K562 (cell line): ENCODE results near the gene GPR152. TPM values are rescaled to one million over a fixed set of nuclear protein-coding genes. Genes with fewer than 3 reads are reported as not detected.

Experiments used
- CBX1 ChIP-seq: sonication (generic); IDR thresholded peaks from 2 replicates; pipeline ENCODE4 v1.6.1; 2016; ENCODE audit warnings: antibody characterized with exemption, low read depth, mild to moderate bottlenecking
- CHD4 ChIP-seq: fragments of 200-600 bp; sonication (generic); IDR thresholded peaks from 3 replicates; pipeline ENCODE4 v1.6.1; 2012; ENCODE audit warnings: low read depth, mild to moderate bottlenecking, mixed read lengths, low read length, inconsistent platforms; ENCODE audit not compliant: insufficient read depth, insufficient replicate concordance, poor library complexity, severe bottlenecking
- E2F3 ChIP-seq: fragments of 250-450 bp; sonication (Bioruptor Pico); IDR thresholded peaks from 2 replicates; pipeline ENCODE4 v1.4.0; 2020; ENCODE audit warnings: mild to moderate bottlenecking
- ETV1 ChIP-seq: fragments of 450-650 bp; conservative IDR thresholded peaks from 2 replicates; pipeline ENCODE4 v1.6.1; 2016; ENCODE audit warnings: missing genetic modification characterization, control low read depth, low read depth, missing compliant biosample characterization
- FIP1L1 ChIP-seq: fragments of 200-400 bp; formaldehyde crosslinking; IDR thresholded peaks from 2 replicates; pipeline ENCODE4 v1.6.1; 2018; ENCODE audit warnings: mild to moderate bottlenecking, low read depth, low read length; ENCODE audit not compliant: poor library complexity, severe bottlenecking
- MEF2D ChIP-seq: conservative IDR thresholded peaks from 2 replicates; pipeline ENCODE4 v1.6.1; 2016; ENCODE audit warnings: low read depth, missing genetic modification characterization, missing compliant biosample characterization
- MEIS2 ChIP-seq: fragments of 450-650 bp; IDR thresholded peaks from 2 replicates; pipeline ENCODE4 v1.6.1; 2014; ENCODE audit warnings: mild to moderate bottlenecking; ENCODE audit not compliant: partially characterized antibody
- MGA ChIP-seq: fragments of 450-650 bp; IDR thresholded peaks from 2 replicates; pipeline ENCODE4 v1.6.1; 2016; ENCODE audit warnings: mild to moderate bottlenecking, moderate library complexity
- RBM39 ChIP-seq: fragments of 200-400 bp; formaldehyde crosslinking; optimal IDR thresholded peaks from 2 replicates; pipeline ENCODE3; 2018; ENCODE audit warnings: low read depth, low read length
- STAT5B ChIP-seq: fragments of 250-450 bp; sonication (Bioruptor Pico); IDR thresholded peaks from 2 replicates; pipeline ENCODE4 v1.8.0; 2021; ENCODE audit warnings: mild to moderate bottlenecking, inconsistent platforms
- ZBTB7A ChIP-seq: IDR thresholded peaks from 2 replicates; pipeline ENCODE4 v1.6.1; 2011; ENCODE audit warnings: low read depth, mild to moderate bottlenecking, low read length, moderate library complexity, borderline replicate concordance; ENCODE audit not compliant: control insufficient read depth
- ZC3H4 ChIP-seq: sonication (generic); formaldehyde crosslinking; IDR thresholded peaks from 2 replicates; pipeline ENCODE4 v1.9.0; 2021; ENCODE audit warnings: missing genetic modification reagents, borderline replicate concordance
- ZNF197 ChIP-seq: fragments of 200-800 bp; sonication (Bioruptor generic); IDR thresholded peaks from 2 replicates; pipeline ENCODE4 v1.6.1; 2016; ENCODE audit warnings: low read depth, missing genetic modification characterization, missing compliant biosample characterization
- polyA plus RNA-seq, 8 experiments: library from polyadenylated mRNA; depleted of rRNA in 4 of 8; stranded (reverse) in 5 of 8; unstranded in 3 of 8; fragments of >200 nt; fragmentation: Nextera tagmentation in 2 of 8; fragmentation: Illumina TruSeq in 1 of 8; extraction: Ambion mirVana in 2 of 8; extraction: Trizol in 1 of 8; gene quantifications; 2 replicates each; pipeline versions ENCODE4 v1.2.1 to v1.2.3, GENCODE V29; 2011 to 2014; ENCODE audit warnings: inconsistent platforms in 1 of 8, missing spikeins in 1 of 8
- total RNA-seq, 7 experiments: library from RNA; depleted of rRNA in 6 of 7; stranded (reverse); fragments of >200 nt in 6 of 7; fragmentation: Illumina TruSeq in 2 of 7; extraction: Trizol in 2 of 7; gene quantifications; 2 replicates each; pipeline versions ENCODE4 v1.2.1 to v1.2.3, GENCODE V29; 2011 to 2021; ENCODE audit warnings: low replicate concordance in 1 of 7
- TF ChIP-seq, protein P1 (sequence below): sonication (generic); formaldehyde crosslinking; IDR thresholded peaks from 2 replicates; pipeline ENCODE4 v1.8.0; 2022; ENCODE audit warnings: mild to moderate bottlenecking, missing genetic modification reagents, borderline replicate concordance

GPR152 gene
- total and polyA plus RNA-seq, 9 of the 15 experiments (the other 6 are each of a cell fraction or from before 2014, with no cell fraction given) = not detected

- TF ChIP-seq FIP1L1 = no peak
- TF ChIP-seq RBM39 = no peak
- no peak for TF ChIP-seq MEIS2
- peak; percentile 30; the same call in 1 of the 2 replicates for TF ChIP-seq E2F3 (CRISPR knock-in tag)
- TF ChIP-seq ZC3H4 (CRISPR knock-in tag) = no peak
- no peak for TF ChIP-seq ZNF197 (CRISPR knock-in tag)
- TF ChIP-seq STAT5B (CRISPR knock-in tag) = no peak
- no peak; the same call in 1 of the 2 replicates for TF ChIP-seq CBX1
- TF ChIP-seq, protein P1, sequence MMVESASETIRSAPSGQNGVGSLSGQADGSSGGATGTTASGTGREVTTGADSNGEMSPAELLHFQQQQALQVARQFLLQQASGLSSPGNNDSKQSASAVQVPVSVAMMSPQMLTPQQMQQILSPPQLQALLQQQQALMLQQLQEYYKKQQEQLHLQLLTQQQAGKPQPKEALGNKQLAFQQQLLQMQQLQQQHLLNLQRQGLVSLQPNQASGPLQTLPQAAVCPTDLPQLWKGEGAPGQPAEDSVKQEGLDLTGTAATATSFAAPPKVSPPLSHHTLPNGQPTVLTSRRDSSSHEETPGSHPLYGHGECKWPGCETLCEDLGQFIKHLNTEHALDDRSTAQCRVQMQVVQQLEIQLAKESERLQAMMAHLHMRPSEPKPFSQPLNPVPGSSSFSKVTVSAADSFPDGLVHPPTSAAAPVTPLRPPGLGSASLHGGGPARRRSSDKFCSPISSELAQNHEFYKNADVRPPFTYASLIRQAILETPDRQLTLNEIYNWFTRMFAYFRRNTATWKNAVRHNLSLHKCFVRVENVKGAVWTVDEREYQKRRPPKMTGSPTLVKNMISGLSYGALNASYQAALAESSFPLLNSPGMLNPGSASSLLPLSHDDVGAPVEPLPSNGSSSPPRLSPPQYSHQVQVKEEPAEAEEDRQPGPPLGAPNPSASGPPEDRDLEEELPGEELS (CRISPR knock-in tag) = no peak
- no peak; the same call in 1 of the 2 replicates for TF ChIP-seq ETV1 (tag)
- TF ChIP-seq CHD4 = no peak
- no peak for TF ChIP-seq MGA
- TF ChIP-seq MEF2D = no peak
- TF ChIP-seq ZBTB7A = peak; percentile 63
These were observed 50.9 kb downstream of the GPR152 start, which contains the start of gene PPP1CA (continued) for GRCh38 chr11:67401495-67402191.
